ENCODE data around the gene TRAPPC5. TPM values are rescaled to one million over a fixed set of nuclear protein-coding genes. Genes with fewer than 3 reads are reported as not detected.

The TRAPPC5 gene
- total RNA-seq, 1 experiment from 2014 or later, result 77.4 TPM

GRCh38 chr19:7701049-7701653 lies 20.5 kb downstream of the TRAPPC5 start:
- Histone ChIP-seq H3K9me3 (ENCODE audit: control insufficient read depth, low read depth, low read length) (no peaks in the 10 kb centered on the region), H2BK15ac (ENCODE audit: low read depth, low read length) (no peak overlapping the region), H4K91ac (ENCODE audit: insufficient read length, low read depth, low read length) (no peak overlapping the region), H2BK120ac (ENCODE audit: low read depth, low read length, poor library complexity, severe bottlenecking) (no peak overlapping the region), H3K4ac (ENCODE audit: low read depth, low read length) (no peak overlapping the region), H2BK5ac (ENCODE audit: insufficient read length, low read length) (no peak overlapping the region), H3K9ac (ENCODE audit: extremely low read depth, insufficient read length, low read length) (no peak overlapping the region), H3K4me2 (ENCODE audit: insufficient read depth, insufficient read length, low read length) (no peak overlapping the region), H2AFZ (ENCODE audit: low read length) (no peak overlapping the region), H3K27me3 (ENCODE audit: insufficient read depth, low read length) (no peaks in the 10 kb centered on the region), H3K14ac (ENCODE audit: insufficient read depth, low read length) (no peak overlapping the region), H2BK12ac (ENCODE audit: insufficient read length, low read depth, low read length) (no peak overlapping the region), H3T11ph (ENCODE audit: low read length) (no peak overlapping the region), H2AK5ac (ENCODE audit: insufficient read length, low read length) (no peak overlapping the region), H3K4me1 (ENCODE audit: insufficient read depth, low read length) (no peaks in the 10 kb centered on the region; the same call in 1 of the 2 replicates), H4K5ac (ENCODE audit: insufficient read length, low read depth, low read length) (no peak overlapping the region), H2BK20ac (ENCODE audit: low read depth, low read length, poor library complexity, severe bottlenecking) (no peak overlapping the region), H4K8ac (replicated peaks; ENCODE audit: insufficient read length, low read depth, low read length) (no peak overlapping the region), H3K27ac (ENCODE audit: insufficient read length, low read depth, low read length) (no peak overlapping the region), H4K20me1 (ENCODE audit: control insufficient read depth, insufficient read depth, insufficient read length) (no peaks in the 10 kb centered on the region), H3K23me2 (ENCODE audit: insufficient read length, low read depth, low read length, poor library complexity, severe bottlenecking) (no peaks in the 10 kb centered on the region), H3K56ac (ENCODE audit: insufficient read length, low read depth, low read length) (no peak overlapping the region), H3K79me1 (ENCODE audit: insufficient read depth, low read depth, low read length, poor library complexity, severe bottlenecking) (no peaks in the 10 kb centered on the region), H3K79me2 (ENCODE audit: insufficient read depth, low read length) (no peaks in the 10 kb centered on the region), H3K23ac (ENCODE audit: insufficient read length, low read depth, low read length) (no peak overlapping the region), H3K18ac (ENCODE audit: insufficient read length, low read depth, low read length) (no peak overlapping the region)
- no peaks in the 10 kb centered on the region for H3K9me3 Mint-ChIP-seq
- no peak for TF ChIP-seq CTCF (conservative IDR thresholded peaks at IDR 0.05)
- H3K27me3 Mint-ChIP-seq (ENCODE audit: low read depth), result peaks cover 64% of the 10 kb centered on the region
- peaks cover 8 to 33% of the 10 kb centered on the region in 2 experiments for H3K4me1 Mint-ChIP-seq
- DNase-seq, result no peak
- no peaks in the 10 kb centered on the region; a peak in 1 of 7 replicates for H3K36me3 Mint-ChIP-seq (ENCODE audit: insufficient read depth in 1 of 3, low read depth in 3 of 3)
- WGBS (ENCODE audit: extremely low coverage, insufficient read length, low lambda C conversion rate), result no CpG with 5 or more reads among the region's 12 CpGs
- no peak overlapping the region for H3K4me3 Mint-ChIP-seq
- H3K27ac Mint-ChIP-seq, result no peak overlapping the region

All from H9 (cell line).